Testis (tissue), 3 donors: ENCODE data around the gene SEMA5A. TPM values are rescaled to one million over a fixed set of nuclear protein-coding genes. Genes with fewer than 3 reads are reported as not detected.

Experiments
- DNase-seq: peaks from one replicate; pipeline ENCODE4 v3.0.0-alpha.2; 2019
- H3K27ac ChIP-seq, 2 donors: fragments of 200-600 bp; sonication (generic); one replicate each; pipeline ENCODE4 v1.5.1; 2019
- H3K27me3 ChIP-seq: fragments of 200-600 bp; sonication (generic); one replicate; pipeline ENCODE4 v1.5.1; 2019
- H3K36me3 ChIP-seq: fragments of 200-600 bp; sonication (generic); one replicate; pipeline ENCODE4 v1.5.1; 2017; ENCODE audit warnings: low read depth; ENCODE audit errors: missing control alignments
- H3K4me1 ChIP-seq: fragments of 200-600 bp; sonication (generic); one replicate; pipeline ENCODE4 v1.5.1; 2019
- H3K4me3 ChIP-seq, 2 donors: fragments of 200-600 bp; sonication (generic); one replicate each; pipeline ENCODE4 v1.5.1; 2017 to 2019
- H3K9me3 ChIP-seq: fragments of 200-600 bp; sonication (generic); one replicate; pipeline ENCODE4 v1.5.1; 2017
- CTCF ChIP-seq, 3 experiments: fragments of 450-650 bp in 2 of 3; fragments of 200-600 bp in 1 of 3; sonication (generic) in 1 of 3; IDR thresholded peaks; one replicate each; pipeline ENCODE4 v1.5.1; 2016 to 2019; ENCODE audit warnings: antibody characterized with exemption in 3 of 3, mild to moderate bottlenecking in 2 of 3, moderate library complexity in 1 of 3
- POLR2A ChIP-seq: fragments of 450-650 bp; IDR thresholded peaks from one replicate; pipeline ENCODE4 v1.6.1; 2017; ENCODE audit warnings: antibody characterized with exemption, mild to moderate bottlenecking, moderate library complexity
- WGBS, 2 donors: methylation state at CpG; one replicate each; pipeline ENCODE4 v1.1.5; 2018; 5-methylcytosine and 5-hydroxymethylcytosine counted together
- intact Hi-C: fragments of 100-400 bp; cut with DNase I; formaldehyde crosslinking; loops from one replicate; pipeline ENCODE4 v1.15.1; 2023; ENCODE audit warnings: low total_unique reads
- polyA plus RNA-seq: library from polyadenylated mRNA; stranded (reverse); fragments of 350-450 nt; fragmentation: Illumina TruSeq; extraction: RNeasy Lipid Tissue Mini Kit (QIAGEN cat#74804); gene quantifications from one replicate; pipeline ENCODE4 v1.2.3, GENCODE V29; 2014; ENCODE audit warnings: low read depth, low replicate concordance; ENCODE audit not compliant: insufficient read depth
- total RNA-seq, 2 donors: library from RNA; depleted of rRNA; stranded (reverse); fragments of >200 nt; gene quantifications; one replicate each; pipeline ENCODE4 v1.2.3, GENCODE V29; 2016

Gene SEMA5A
- total and polyA plus RNA-seq, 3 donors from 2014 or later, result 3.4 to 12.8 (median 5.4) TPM

GRCh38 chr5:9370256-9370655 is 175.6 kb downstream of the SEMA5A start:
- 94 to 97% methylated on average over 2 of the region's 2 CpGs for WGBS, 2 donors
- Histone ChIP-seq H3K27me3 (no peaks in the 10 kb centered on the region), H3K4me1 (no peaks in the 10 kb centered on the region), H3K9me3 (no peaks in the 10 kb centered on the region), H3K36me3 (no peaks in the 10 kb centered on the region), H3K27ac (no peak overlapping the region), H3K4me3 (no peak overlapping the region)
- TF ChIP-seq POLR2A, result no peak
- TF ChIP-seq CTCF (IDR thresholded peaks at IDR 0.05), result no peak
- intact Hi-C loops, result no loop called here
- DNase-seq, result no peak

GRCh38 chr5:9365512-9365911 is 180.4 kb downstream of the SEMA5A start:
- intact Hi-C loops, result no loop called here
- Histone ChIP-seq H3K4me1 (no peaks in the 10 kb centered on the region), H3K9me3 (no peaks in the 10 kb centered on the region), H3K4me3 (no peak overlapping the region), H3K36me3 (no peaks in the 10 kb centered on the region), H3K27ac (no peak overlapping the region), H3K27me3 (no peaks in the 10 kb centered on the region)
- no peak for DNase-seq
- TF ChIP-seq CTCF (IDR thresholded peaks at IDR 0.05), result no peak
- TF ChIP-seq POLR2A, result no peak
- 80 to 100% methylated on average over 1 of the region's 1 CpG for WGBS, 2 donors

DNA sequence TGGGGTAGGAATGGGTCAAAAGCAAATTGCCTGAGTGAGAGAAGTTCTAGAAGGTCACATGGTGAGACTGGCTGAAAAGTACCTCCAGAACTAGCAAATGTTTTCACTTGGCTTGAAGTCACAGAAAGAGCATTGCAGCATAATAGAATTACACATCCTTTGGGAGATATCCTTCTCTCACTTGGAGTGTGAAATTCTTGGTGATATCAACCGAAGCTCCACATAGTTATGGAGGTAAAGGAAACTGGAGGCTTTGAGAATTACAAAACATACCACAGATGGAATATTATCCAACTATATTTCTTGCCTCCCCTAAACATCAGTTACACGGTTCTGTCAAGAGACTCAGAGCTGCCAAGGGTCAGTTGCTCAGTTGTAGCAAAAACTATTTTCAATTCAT is 182.4 kb downstream of the SEMA5A start:
- H3K27me3 ChIP-seq, result no peaks in the 10 kb centered on the region

GRCh38 chr5:9363026-9363425 is 182.8 kb downstream of the SEMA5A start:
- no peak overlapping the region for H3K4me3 ChIP-seq
- no peaks in the 10 kb centered on the region for H3K4me1 ChIP-seq
- H3K36me3 ChIP-seq, result no peaks in the 10 kb centered on the region
- no peak overlapping the region for H3K27ac ChIP-seq
- H3K9me3 ChIP-seq, result no peaks in the 10 kb centered on the region
- DNase-seq, result no peak
- H3K27me3 ChIP-seq, result no peaks in the 10 kb centered on the region
- intact Hi-C loops, result no loop called here
- TF ChIP-seq CTCF (IDR thresholded peaks at IDR 0.05) (no peak), POLR2A (no peak)
- 33 to 39% methylated on average over 2 of the region's 2 CpGs for WGBS, 2 donors

More for the DNA sequence above, 182.4 kb downstream of the SEMA5A start:
- no peaks in the 10 kb centered on the region for H3K36me3 ChIP-seq
- no peak for DNase-seq
- H3K4me1 ChIP-seq, result no peaks in the 10 kb centered on the region
- TF ChIP-seq POLR2A (no peak), CTCF (IDR thresholded peaks at IDR 0.05) (no peak)
- no peak overlapping the region for H3K4me3 ChIP-seq
- intact Hi-C loops, result no loop called here
- H3K9me3 ChIP-seq, result no peaks in the 10 kb centered on the region
- H3K27ac ChIP-seq, result no peak overlapping the region
- WGBS, 2 donors, result 49 to 51% methylated on average over 2 of the region's 2 CpGs

DNA sequence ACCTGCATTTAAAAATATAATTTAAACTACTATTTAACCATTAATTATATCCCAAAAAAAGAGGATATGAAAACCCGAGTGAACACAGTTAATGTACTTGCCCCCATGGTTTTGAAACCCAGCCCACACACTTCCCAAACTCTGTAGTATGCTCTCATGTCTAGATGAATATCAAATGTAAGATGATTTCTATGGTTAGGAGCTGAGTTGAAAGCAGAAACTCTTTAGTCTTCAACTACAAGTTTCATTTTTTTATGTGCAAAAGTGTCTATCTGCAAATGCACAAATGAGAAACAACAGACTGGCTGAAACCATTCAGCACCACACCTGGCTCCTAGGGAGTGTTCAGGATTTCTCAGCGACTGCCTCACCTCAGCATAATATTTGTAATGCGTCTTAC is 183.3 kb downstream of the SEMA5A start:
- TF ChIP-seq CTCF (IDR thresholded peaks at IDR 0.05) (no peak), POLR2A (no peak)
- intact Hi-C loops, result no loop called here
- no peak overlapping the region for H3K27ac ChIP-seq
- DNase-seq, result no peak
- H3K4me1 ChIP-seq, result no peaks in the 10 kb centered on the region
- WGBS, 2 donors, result 73 to 83% methylated on average over 3 of the region's 3 CpGs
- H3K27me3 ChIP-seq, result no peaks in the 10 kb centered on the region
- no peak overlapping the region for H3K4me3 ChIP-seq
- H3K36me3 ChIP-seq, result no peaks in the 10 kb centered on the region
- H3K9me3 ChIP-seq, result no peaks in the 10 kb centered on the region
